ENCODE data around the gene PPDPF.

- TF ChIP-seq CTCF (conservative IDR thresholded peaks at IDR 0.05 in 1 of 2, IDR thresholded peaks at IDR 0.05 in 1 of 2; ENCODE audit: low read depth in 1 of 2, low read length in 2 of 2) (no peak), EZH2 (IDR thresholded peaks at IDR 0.05; ENCODE audit: low read length, missing control alignments) (no peak)
Measured at GRCh38 chr20:63495167-63495720, 25.3 kb upstream of the PPDPF start.
